PC-3 (cell line): Measurements from ENCODE around the gene TBPL1. TPM values are rescaled to one million over a fixed set of nuclear protein-coding genes. Genes with fewer than 3 reads are reported as not detected.

Source experiments
- ATAC-seq: fragments of 200-7000 bp; cut with Tn5 transposase; 2 replicates; pipeline ENCODE4 v1.9.1; 2020; ENCODE audit warnings: mild to moderate bottlenecking, moderate library complexity
- BruUV-seq: library from RNA; stranded (reverse); fragments of 400-500 nt; replicated peaks from 2 replicates; lab custom pipeline; 2021; lab: Mats Ljungman, UMichigan
- CTCF ChIA-PET: fragments of 300-600 bp; sonication (Branson Sonifier 250); formaldehyde crosslinking; loops from one replicate; lab custom pipeline; 2022; ENCODE audit warnings: antibody characterized with exemption; lab: Charles Lee
- POLR2A ChIA-PET: fragments of 300-600 bp; sonication (Branson Sonifier 250); formaldehyde crosslinking; loops from one replicate; lab custom pipeline; 2022; ENCODE audit warnings: antibody characterized with exemption; ENCODE audit not compliant: unreplicated experiment; lab: Charles Lee
- DNase-seq: peaks from one replicate; pipeline ENCODE4 v3.0.0-alpha.2; 2015
- H2AFZ ChIP-seq: fragments of 300-600 bp; sonication (generic); 2 replicates; pipeline ENCODE4 v1.6.0; 2016; ENCODE audit warnings: antibody characterized with exemption, low read length
- H3F3A ChIP-seq: fragments of 300-600 bp; sonication (generic); one replicate; pipeline ENCODE4 v1.6.0; 2017; ENCODE audit warnings: antibody characterized with exemption, low read length, control low read depth, mild to moderate bottlenecking; ENCODE audit not compliant: unreplicated experiment
- H3K27ac ChIP-seq: fragments of 300-600 bp; sonication (generic); 2 replicates; pipeline ENCODE4 v1.5.1; 2016; ENCODE audit warnings: mild to moderate bottlenecking, low read length
- H3K27me3 ChIP-seq: fragments of 300-600 bp; sonication (generic); 2 replicates; pipeline ENCODE4 v1.6.1; 2016; ENCODE audit warnings: low read length, mixed read lengths
- H3K36me3 ChIP-seq: fragments of 300-600 bp; sonication (generic); 2 replicates; pipeline ENCODE4 v1.6.1; 2016; ENCODE audit warnings: low read depth, mixed run types, low read length, mixed read lengths
- H3K4me1 ChIP-seq: fragments of 300-600 bp; sonication (generic); 2 replicates; pipeline ENCODE4 v1.5.1; 2016; ENCODE audit warnings: low read length; ENCODE audit not compliant: insufficient read depth
- H3K4me2 ChIP-seq: fragments of 300-600 bp; sonication (generic); 2 replicates; pipeline ENCODE4 v1.6.0; 2016; ENCODE audit warnings: low read length
- H3K4me3 ChIP-seq: fragments of 300-600 bp; sonication (generic); 2 replicates; pipeline ENCODE4 v1.5.1; 2016; ENCODE audit warnings: mild to moderate bottlenecking, low read length, mixed read lengths
- H3K79me2 ChIP-seq: fragments of 300-600 bp; sonication (generic); 2 replicates; pipeline ENCODE4 v1.6.1; 2017; ENCODE audit warnings: low read length, mixed read lengths
- H3K9ac ChIP-seq: fragments of 300-600 bp; sonication (generic); 2 replicates; pipeline ENCODE4 v1.6.0; 2016; ENCODE audit warnings: mild to moderate bottlenecking, low read length
- H3K9me2 ChIP-seq: fragments of 300-600 bp; sonication (generic); replicated peaks from 2 replicates; pipeline ENCODE4 v1.6.1; 2016; ENCODE audit warnings: mixed run types, low read length, mixed read lengths
- H3K9me3 ChIP-seq: fragments of 300-600 bp; sonication (generic); 2 replicates; pipeline ENCODE4 v1.6.1; 2016; ENCODE audit warnings: low read length, mixed read lengths
- H4K20me1 ChIP-seq: fragments of 300-600 bp; sonication (generic); 2 replicates; pipeline ENCODE4 v1.6.1; 2016; ENCODE audit warnings: low read length, mixed read lengths
- CTCF ChIP-seq: fragments of 300-600 bp; sonication (generic); conservative IDR thresholded peaks from 2 replicates; pipeline ENCODE4 v1.5.1; 2017; ENCODE audit warnings: antibody characterized with exemption, low read depth, mild to moderate bottlenecking, low read length
- EZH2 ChIP-seq: fragments of 300-600 bp; sonication (generic); IDR thresholded peaks from one replicate; pipeline ENCODE4 v1.6.1; 2017; ENCODE audit warnings: antibody characterized with exemption, mild to moderate bottlenecking, low read length; ENCODE audit not compliant: unreplicated experiment
- EZH2phosphoT487 ChIP-seq: fragments of 300-600 bp; sonication (generic); IDR thresholded peaks from 2 replicates; pipeline ENCODE4 v1.6.1; 2018; ENCODE audit warnings: mild to moderate bottlenecking, antibody characterized with exemption, low read length, borderline replicate concordance
- intact Hi-C: fragments of 100-400 bp; cut with micrococcal nuclease; formaldehyde crosslinking; loops from 2 replicates; pipeline ENCODE4 v1.9.0; 2023
- total RNA-seq: library from RNA; depleted of rRNA; stranded (reverse); fragments of >200 nt; gene quantifications from 2 replicates; pipeline ENCODE4 v1.2.3, GENCODE V29; 2014

The TBPL1 gene
- total RNA-seq, 1 experiment from 2014 or later, result 30.8 TPM

- no TSS peak for BruUV-seq
- H3K4me1 ChIP-seq, result peaks cover 18% of the 10 kb centered on the region
- intact Hi-C loops, result no loop called here
- no peaks in the 10 kb centered on the region; the same call in 1 of the 2 replicates for H4K20me1 ChIP-seq
- CTCF ChIA-PET, result no interaction called here
- H3K79me2 ChIP-seq, result peaks cover 95% of the 10 kb centered on the region
- TF ChIP-seq CTCF (no peak), EZH2phosphoT487 (no peak), EZH2 (no peak)
- no peak overlapping the region for H3K9ac ChIP-seq
- H3K9me2 ChIP-seq, result no peaks in the 10 kb centered on the region
- H3F3A ChIP-seq, result no peaks in the 10 kb centered on the region
- no peak overlapping the region for H3K27ac ChIP-seq
- no peak overlapping the region for H2AFZ ChIP-seq
- H3K9me3 ChIP-seq, result no peaks in the 10 kb centered on the region
- ATAC-seq (no peak), DNase-seq (no peak)
- POLR2A ChIA-PET, result no interaction called here
- H3K4me2 ChIP-seq, result no peak overlapping the region
- no peaks in the 10 kb centered on the region for H3K27me3 ChIP-seq
- no peak overlapping the region for H3K4me3 ChIP-seq
- no peaks in the 10 kb centered on the region for H3K36me3 ChIP-seq
Observed at GRCh38 chr6:133958791-133959190, 5.8 kb downstream of the TBPL1 start.

GRCh38 chr6:133959667-133960368 is 6.8 kb downstream of the TBPL1 start:
- Histone ChIP-seq H4K20me1 (no peaks in the 10 kb centered on the region; the same call in 1 of the 2 replicates), H2AFZ (no peak overlapping the region), H3K9ac (no peak overlapping the region), H3K27ac (no peak overlapping the region), H3K27me3 (no peaks in the 10 kb centered on the region), H3K4me1 (peaks cover 10% of the 10 kb centered on the region), H3K79me2 (peaks cover 88% of the 10 kb centered on the region), H3K36me3 (no peaks in the 10 kb centered on the region), H3K4me3 (no peak overlapping the region), H3F3A (no peaks in the 10 kb centered on the region), H3K9me3 (no peaks in the 10 kb centered on the region), H3K4me2 (no peak overlapping the region), H3K9me2 (no peaks in the 10 kb centered on the region)
- BruUV-seq, result no TSS peak
- no peak for DNase-seq
- ATAC-seq, result no peak
- CTCF ChIA-PET, result interaction anchor here (0.6 kb wide), 1 partner anchor 38 kb away, joined by 8 read pairs; no protein-coding TSS in a partner anchor
- intact Hi-C loops, result no loop called here
- TF ChIP-seq EZH2 (no peak), EZH2phosphoT487 (no peak), CTCF (no peak)
- POLR2A ChIA-PET, result no interaction called here

- Histone ChIP-seq H3K27me3 (no peaks in the 10 kb centered on the region), H3K36me3 (no peaks in the 10 kb centered on the region), H3K79me2 (peaks cover 88% of the 10 kb centered on the region), H3K4me2 (no peak overlapping the region), H3K4me3 (no peak overlapping the region), H3K9me3 (no peaks in the 10 kb centered on the region), H3K9me2 (no peaks in the 10 kb centered on the region), H3K4me1 (0 out of 2 replicates have a peak, but pooled peaks cover 5% of the 10 kb centered on the region), H4K20me1 (no peaks in the 10 kb centered on the region; the same call in 1 of the 2 replicates), H3K9ac (no peak overlapping the region), H2AFZ (no peak overlapping the region), H3K27ac (no peak overlapping the region), H3F3A (no peaks in the 10 kb centered on the region)
- no peak for DNase-seq
- intact Hi-C loops, result no loop called here
- no TSS peak for BruUV-seq
- ChIA-PET POLR2A (no interaction called here), CTCF (interaction anchor here (0.5 kb wide), 1 partner anchor 38 kb away, joined by 3 read pairs; no protein-coding TSS in a partner anchor)
- no peak for ATAC-seq
- TF ChIP-seq CTCF (no peak), EZH2 (no peak), EZH2phosphoT487 (no peak)
Observed at GRCh38 chr6:133961831-133962230, 8.8 kb downstream of the TBPL1 start.
